ENCODE measurements around the gene RARA.
"Not testable (repeated sequence)": the region's sequence is repeated elsewhere in the genome, so short reads cannot be mapped to it uniquely, and the experiment has no call there.

Gene RARA

GRCh38 chr17:40374821-40375498 lies 66.0 kb downstream of the RARA start:
- no peak for DNase-seq (ENCODE audit: low spot score)

GRCh38 chr17:40375786-40376185 lies 66.8 kb downstream of the RARA start:
- DNase-seq (ENCODE audit: low spot score): not testable (repeated sequence)

GRCh38 chr17:40376541-40376940 lies 67.6 kb downstream of the RARA start:
- not testable (repeated sequence) for DNase-seq (ENCODE audit: low spot score)

- DNase-seq (ENCODE audit: low spot score): no peak
Measured at GRCh38 chr17:40377832-40378231, 68.9 kb downstream of the RARA start.

- no peak for DNase-seq (ENCODE audit: low spot score)
Measured at GRCh38 chr17:40378966-40379365, 70.0 kb downstream of the RARA start.

GRCh38 chr17:40382251-40382650 lies 73.3 kb downstream of the RARA start:
- DNase-seq (ENCODE audit: low spot score): no peak

GRCh38 chr17:40386555-40386954 lies 77.6 kb downstream of the RARA start:
- not testable (repeated sequence) for DNase-seq (ENCODE audit: low spot score)

- DNase-seq (ENCODE audit: low spot score): no peak
Measured at GRCh38 chr17:40399185-40399584, 90.2 kb downstream of the RARA start.

GRCh38 chr17:40402668-40403067 lies 93.7 kb downstream of the RARA start:
- DNase-seq (ENCODE audit: low spot score): no peak

- DNase-seq (ENCODE audit: low spot score): no peak
Measured at GRCh38 chr17:40404003-40404402, 95.0 kb downstream of the RARA start.

Measured in ecto neural progenitor cell (in vitro differentiated cells).